ENCODE data around the gene SLC22A15. TPM values are rescaled to one million over a fixed set of nuclear protein-coding genes. Genes with fewer than 3 reads are reported as not detected.
"Not testable (repeated sequence)": the region's sequence is repeated elsewhere in the genome, so short reads cannot be mapped to it uniquely, and the experiment has no call there.

The SLC22A15 gene
- polyA plus RNA-seq, 5 donors: 2.8 to 5.2 (median 3.8) TPM

- no peak for DNase-seq
Observed at GRCh38 chr1:116031302-116031835, 55.1 kb downstream of the SLC22A15 start.

GRCh38 chr1:116033322-116033721 is 57.0 kb downstream of the SLC22A15 start:
- no peak for DNase-seq

DNA sequence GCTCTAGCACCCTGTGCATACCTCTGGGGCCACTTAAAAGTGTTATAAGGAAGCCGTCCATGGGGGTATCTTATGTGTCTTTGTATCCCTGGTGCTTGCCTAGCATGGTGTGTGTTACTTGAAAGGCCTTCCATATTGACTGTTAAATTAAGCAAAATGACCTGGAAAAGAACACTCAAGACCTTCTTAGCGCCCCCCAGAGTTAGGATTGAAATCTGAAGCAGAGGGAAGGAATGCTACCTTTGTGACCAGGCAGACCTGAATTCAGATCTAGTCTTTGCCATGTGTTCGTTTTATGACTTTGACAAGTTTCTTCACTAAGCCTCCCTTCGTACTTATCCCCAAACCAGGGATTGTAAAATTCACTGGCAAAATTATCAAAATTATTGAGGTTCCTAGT is 59.9 kb downstream of the SLC22A15 start:
- DNase-seq: no peak

GRCh38 chr1:116038679-116039078 is 62.4 kb downstream of the SLC22A15 start:
- DNase-seq: no peak

- DNase-seq: no peak
Observed at GRCh38 chr1:116044071-116044470, 67.8 kb downstream of the SLC22A15 start.

GRCh38 chr1:116046933-116047332 is 70.6 kb downstream of the SLC22A15 start:
- DNase-seq: not testable (repeated sequence)

DNA sequence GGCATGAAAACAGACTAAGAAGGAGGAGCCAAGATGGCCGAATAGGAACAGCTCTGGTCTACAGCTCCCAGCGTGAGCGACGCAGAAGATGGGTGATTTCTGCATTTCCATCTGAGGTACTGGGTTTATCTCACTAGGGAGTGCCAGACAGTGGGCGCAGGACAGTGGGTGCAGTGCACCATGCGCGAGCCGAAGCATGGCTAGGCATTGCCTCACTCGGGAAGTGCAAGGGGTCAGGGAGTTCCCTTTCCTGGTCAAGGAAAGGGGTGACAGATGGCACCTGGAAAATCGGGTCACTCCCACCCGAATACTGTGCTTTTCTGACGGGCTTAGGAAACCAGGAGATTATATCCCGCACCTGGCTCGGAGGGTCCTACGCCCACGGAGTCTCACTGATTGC is 75.6 kb downstream of the SLC22A15 start:
- not testable (repeated sequence) for DNase-seq

DNA sequence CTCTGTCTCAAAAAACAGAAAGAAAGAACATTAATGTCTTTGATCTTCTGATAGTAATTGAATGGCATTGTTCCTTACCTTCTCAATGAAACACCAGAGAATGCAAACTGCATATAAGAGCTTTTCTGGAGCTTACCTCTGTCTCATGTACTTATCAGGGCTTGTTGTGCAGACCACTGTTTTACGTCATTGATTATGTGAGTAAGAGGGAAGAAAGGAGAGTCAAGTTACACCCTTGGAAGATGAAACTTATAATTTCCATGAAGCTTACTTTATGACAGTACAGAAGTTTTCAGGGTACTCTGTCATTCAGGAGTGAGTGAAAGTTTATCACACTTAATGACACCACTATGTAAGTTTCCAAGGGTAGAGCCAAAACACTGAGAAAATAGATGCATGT is 85.9 kb downstream of the SLC22A15 start:
- no peak for DNase-seq

GRCh38 chr1:116064616-116065015 is 88.3 kb downstream of the SLC22A15 start:
- no peak for DNase-seq

DNA sequence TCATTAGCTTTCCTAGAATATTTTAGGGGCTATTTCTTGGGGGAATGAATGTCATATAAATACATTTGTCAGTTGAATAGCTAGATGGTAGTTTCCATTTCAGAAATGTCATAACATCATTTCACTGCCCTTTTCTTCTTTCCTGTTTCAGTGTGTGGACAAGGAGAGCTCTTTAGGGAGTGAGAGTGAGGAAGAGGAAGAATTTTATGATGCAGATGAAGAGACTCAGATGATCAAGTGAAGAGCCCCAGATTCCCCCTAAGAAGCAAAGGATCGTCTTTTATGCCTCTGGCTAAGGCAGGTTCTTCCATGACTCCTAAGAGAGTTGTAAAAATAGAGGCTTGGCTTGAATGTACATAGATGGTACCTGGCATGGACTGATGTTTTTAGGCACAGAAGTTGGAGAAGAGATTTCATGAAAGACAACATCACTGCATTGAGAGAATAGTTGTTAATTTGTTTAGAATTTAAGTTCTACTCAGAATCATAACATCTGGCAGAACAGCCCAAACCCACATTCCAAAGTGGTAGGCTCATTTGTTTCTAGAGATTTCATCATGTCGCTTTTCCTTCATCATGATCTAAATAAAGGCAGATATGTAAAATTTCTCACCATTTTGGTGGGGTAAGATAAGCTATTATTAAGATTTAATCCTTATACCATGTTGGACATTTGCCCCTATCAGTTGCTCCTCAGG is 90.7 kb downstream of the SLC22A15 start:
- DNase-seq: no peak

- DNase-seq: no peak
Observed at GRCh38 chr1:116067566-116067890, 91.2 kb downstream of the SLC22A15 start.

- no peak for DNase-seq
Observed at GRCh38 chr1:116075575-116075974, 99.3 kb downstream of the SLC22A15 start.

DNA sequence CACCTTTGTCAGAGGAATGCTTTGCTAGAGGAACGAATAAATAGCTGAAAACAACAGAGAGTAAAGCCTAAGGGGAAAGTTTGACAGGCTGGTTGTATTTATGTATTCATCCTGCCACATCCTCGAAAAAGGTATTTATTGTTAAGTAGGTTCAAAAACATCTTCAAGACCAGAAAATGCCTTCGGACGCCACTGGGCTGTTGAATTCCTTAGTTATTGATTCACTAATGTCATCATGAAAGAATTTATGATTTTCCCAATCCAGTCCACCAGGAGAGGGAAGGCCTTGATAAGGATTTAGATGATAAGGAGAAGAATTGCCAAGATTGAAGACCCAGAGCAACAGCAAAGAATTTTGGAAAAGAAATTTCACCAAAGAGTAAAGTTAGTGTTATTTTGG is 99.7 kb downstream of the SLC22A15 start:
- DNase-seq: no peak

- DNase-seq: no peak
Observed at GRCh38 chr1:116076831-116077230, 100.5 kb downstream of the SLC22A15 start.

DNA sequence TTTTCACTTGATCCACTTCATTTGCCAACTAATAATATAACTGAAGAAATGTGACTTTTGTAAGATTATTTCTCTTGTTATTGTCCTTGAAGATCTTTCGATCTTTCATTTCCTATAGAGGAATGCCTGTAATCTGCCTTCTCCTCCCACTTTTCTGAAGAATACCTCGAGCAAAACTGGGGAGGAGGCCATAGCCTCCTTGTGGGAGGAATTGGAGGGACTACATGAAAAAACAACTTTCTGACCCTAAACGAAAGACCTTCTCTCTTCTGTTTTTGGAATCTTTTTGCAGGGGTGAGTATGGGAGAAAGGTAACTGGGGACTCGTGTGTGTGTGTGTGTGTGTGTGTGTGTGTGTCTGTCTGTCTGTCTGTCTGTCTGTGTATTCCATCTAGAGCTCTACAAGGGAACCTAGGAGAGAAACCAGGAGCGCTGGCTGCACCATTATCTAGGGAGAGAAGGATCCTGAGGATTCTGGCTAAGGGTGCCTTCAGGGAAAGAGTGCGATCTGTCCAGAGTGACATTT is 102.4 kb downstream of the SLC22A15 start:
- no peak for DNase-seq

DNA sequence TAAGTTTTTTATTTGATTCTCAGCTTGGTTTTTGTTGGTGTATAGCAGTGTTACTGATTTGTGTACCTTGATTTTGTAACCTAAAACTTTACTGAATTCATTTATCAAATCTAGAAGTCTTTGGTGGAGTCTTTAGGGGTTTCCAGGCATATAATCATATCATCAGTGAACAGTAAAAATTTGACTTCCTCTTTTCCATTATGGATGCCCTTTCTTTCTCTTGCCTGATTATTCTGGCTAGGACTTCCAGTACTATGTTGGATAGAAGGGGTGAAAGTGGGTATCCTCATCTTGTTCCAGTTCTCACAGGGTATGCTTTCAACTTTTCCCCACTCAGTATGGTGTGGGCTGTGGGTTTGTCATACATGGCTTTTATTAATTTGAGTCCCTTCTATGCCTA is 111.3 kb downstream of the SLC22A15 start:
- DNase-seq: no peak

GRCh38 chr1:116089870-116090269 is 113.6 kb downstream of the SLC22A15 start:
- no peak for DNase-seq

GRCh38 chr1:116091083-116091482 is 114.8 kb downstream of the SLC22A15 start:
- no peak for DNase-seq

DNA sequence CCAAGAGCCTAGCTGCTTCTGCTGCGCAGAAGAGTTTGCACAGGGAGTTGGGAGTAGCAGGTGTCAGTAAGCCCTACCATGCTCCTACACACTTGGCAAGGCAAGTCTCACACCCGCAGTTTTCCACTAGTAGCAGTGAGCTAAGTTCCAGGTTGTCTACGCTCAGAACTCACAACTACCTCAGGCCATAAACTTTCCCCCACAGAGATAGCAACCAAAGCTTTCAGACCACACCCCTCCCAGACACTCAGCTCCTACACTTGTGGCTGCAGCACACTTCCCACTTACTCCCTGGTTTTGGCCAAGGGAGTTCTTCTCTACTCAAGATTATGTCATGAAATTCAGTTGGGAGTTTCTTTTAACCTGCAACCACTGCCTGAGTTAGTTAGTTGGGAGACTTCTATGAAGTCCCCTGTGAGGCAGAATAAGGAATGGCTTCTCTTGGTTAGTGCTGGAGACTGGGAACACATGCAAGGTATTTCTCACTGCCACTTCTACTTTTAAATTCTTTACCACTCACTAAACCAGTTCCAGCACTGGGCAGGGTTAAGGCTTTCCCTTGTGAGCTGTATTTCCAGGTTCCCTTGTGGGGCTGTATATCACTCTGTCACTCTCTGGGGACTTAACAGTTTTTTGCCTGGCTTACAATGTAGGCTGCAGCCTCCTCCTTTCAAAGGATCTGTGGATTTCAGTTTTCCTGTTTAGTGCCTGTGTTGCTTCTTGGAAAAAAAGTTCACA is 116.6 kb downstream of the SLC22A15 start:
- DNase-seq: no peak

DNA sequence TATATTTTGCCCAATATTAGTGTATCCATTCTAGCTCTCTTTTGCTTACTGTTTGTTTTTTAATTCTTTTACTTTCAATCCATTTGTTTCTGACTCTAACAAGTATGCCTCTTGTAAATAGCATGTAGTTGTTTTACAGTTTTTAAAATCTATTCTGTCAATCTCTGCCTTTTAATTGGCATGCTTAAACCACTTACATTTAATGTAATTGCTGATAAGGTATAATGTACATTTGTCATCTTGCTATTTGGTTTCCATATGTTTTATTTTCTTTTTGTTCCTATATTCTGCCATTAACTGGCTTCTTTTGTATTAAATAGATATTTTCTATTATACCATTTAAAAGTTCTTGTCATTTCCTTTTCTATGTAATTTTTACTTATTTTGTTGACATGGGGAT is 118.7 kb downstream of the SLC22A15 start:
- DNase-seq: no peak

DNA sequence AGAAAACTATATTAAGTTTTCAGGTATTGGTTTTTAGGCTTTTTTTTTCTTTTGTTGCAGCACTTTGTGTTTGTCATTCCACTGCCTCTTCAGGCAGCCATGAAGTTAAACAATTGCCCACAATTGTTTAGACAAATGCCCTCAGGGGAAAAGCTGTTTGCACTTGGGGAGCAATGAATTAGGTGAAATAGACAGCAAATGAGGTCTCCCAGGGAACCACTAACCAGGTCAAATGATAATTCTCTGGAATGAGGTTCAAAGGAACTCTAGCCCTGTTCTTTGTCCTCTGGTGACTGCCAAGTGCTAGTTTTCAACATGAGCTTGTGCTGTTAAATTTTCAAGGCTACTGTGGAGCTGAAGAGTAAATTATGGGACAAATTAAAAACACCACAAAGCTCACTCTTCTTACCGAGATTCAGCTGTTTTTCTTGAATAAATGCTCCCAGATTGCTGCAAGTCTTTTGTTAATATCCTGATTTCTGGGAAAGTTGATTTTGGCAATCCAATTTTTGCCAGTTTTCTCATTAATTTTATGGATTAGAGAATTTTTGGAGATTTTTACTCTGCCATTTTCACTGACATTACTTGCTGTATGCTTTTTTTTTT is 119.8 kb downstream of the SLC22A15 start:
- no peak for DNase-seq

GRCh38 chr1:116097626-116098025 is 121.3 kb downstream of the SLC22A15 start:
- no peak for DNase-seq

DNA sequence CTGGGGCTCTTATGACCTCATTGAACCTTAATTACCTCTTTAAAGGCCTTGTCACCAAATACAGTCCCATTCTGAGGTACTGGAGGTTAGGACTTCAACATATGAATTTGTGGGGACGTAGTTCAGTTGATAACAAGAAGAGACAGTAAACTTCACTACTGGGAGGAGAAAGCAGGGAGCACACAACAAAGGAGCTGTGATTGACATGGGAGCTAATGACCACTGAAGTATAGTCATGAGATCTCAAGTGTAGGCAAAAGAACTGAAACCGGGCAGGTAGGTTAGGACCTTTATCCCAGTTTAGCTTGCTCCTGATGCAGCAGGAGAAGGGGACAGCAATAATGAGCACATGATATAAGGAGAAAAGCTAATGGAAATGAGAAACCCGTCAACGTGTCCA is 123.1 kb downstream of the SLC22A15 start:
- no peak for DNase-seq
